ENCODE measurements around the gene CISD3. TPM values are rescaled to one million over a fixed set of nuclear protein-coding genes. Genes with fewer than 3 reads are reported as not detected.

The CISD3 gene
- total RNA-seq, 1 experiment from 2014 or later = 6.6 TPM

GRCh38 chr17:38739305-38739704, 9.2 kb downstream of the CISD3 start:
- Histone ChIP-seq H3K4me1 (ENCODE audit: insufficient read depth, low read length, poor library complexity, severe bottlenecking) (peaks cover 5% of the 10 kb centered on the region), H3K4me3 (ENCODE audit: low read depth, low read length, poor library complexity, severe bottlenecking) (no peak overlapping the region), H3K27me3 (replicated peaks; ENCODE audit: insufficient read depth, low read depth, low read length, poor library complexity) (no peaks in the 10 kb centered on the region), H3K9me3 (ENCODE audit: low read depth, low read length, poor library complexity, severe bottlenecking) (no peaks in the 10 kb centered on the region), H3K27ac (ENCODE audit: low read depth, low read length, poor library complexity, severe bottlenecking) (no peak overlapping the region), H3K36me3 (ENCODE audit: insufficient read depth, low read length, poor library complexity, severe bottlenecking) (peaks cover 3% of the 10 kb centered on the region)
- DNase-seq (ENCODE audit: low spot score) = no peak
- ChIA-PET CTCF (no interaction called here), POLR2A (ENCODE audit: low non-redundant PET) (no interaction called here)
- BruUV-seq (replicated peaks) = no TSS peak
- TF ChIP-seq EZH2 (IDR thresholded peaks at IDR 0.05; ENCODE audit: borderline replicate concordance, low read depth, low read length, poor library complexity, severe bottlenecking) = no peak
- TF ChIP-seq CTCF (conservative IDR thresholded peaks at IDR 0.05; ENCODE audit: low read depth, low read length) = no peak
- intact Hi-C loops (cut with micrococcal nuclease; ENCODE audit: unreplicated experiment) = no loop called here

DNA sequence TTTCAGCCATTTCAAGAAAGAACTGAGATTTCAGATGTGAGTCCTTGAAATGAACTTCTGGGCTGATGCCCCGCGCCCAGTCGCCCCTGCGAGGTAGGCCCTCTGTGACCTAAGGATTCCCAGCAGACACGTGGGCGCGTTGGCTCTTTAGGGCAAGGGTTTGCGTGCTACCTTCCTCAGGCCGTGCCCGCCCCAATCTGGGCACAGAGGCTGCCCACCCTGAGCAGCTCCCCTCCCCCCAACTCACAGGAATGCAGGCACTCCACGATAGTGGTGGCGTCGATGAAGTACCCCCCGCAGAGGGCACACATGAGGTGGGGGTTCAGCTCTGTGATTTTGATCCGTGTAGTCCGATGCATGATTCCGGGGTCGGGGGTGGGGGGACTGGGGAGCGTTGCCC, 9.9 kb downstream of the CISD3 start:
- Histone ChIP-seq H3K4me3 (ENCODE audit: low read depth, low read length, poor library complexity, severe bottlenecking) (no peak overlapping the region), H3K36me3 (ENCODE audit: insufficient read depth, low read length, poor library complexity, severe bottlenecking) (peaks cover 3% of the 10 kb centered on the region), H3K4me1 (ENCODE audit: insufficient read depth, low read length, poor library complexity, severe bottlenecking) (peaks cover 5% of the 10 kb centered on the region), H3K9me3 (ENCODE audit: low read depth, low read length, poor library complexity, severe bottlenecking) (no peaks in the 10 kb centered on the region), H3K27me3 (replicated peaks; ENCODE audit: insufficient read depth, low read depth, low read length, poor library complexity) (no peaks in the 10 kb centered on the region), H3K27ac (ENCODE audit: low read depth, low read length, poor library complexity, severe bottlenecking) (no peak overlapping the region)
- BruUV-seq (replicated peaks) = no TSS peak
- DNase-seq (ENCODE audit: low spot score) = no peak
- intact Hi-C loops (cut with micrococcal nuclease; ENCODE audit: unreplicated experiment) = no loop called here
- ChIA-PET CTCF (interaction anchor here (0.5 kb wide), 1 partner anchor 341 kb away, joined by 4 read pairs; no protein-coding TSS in a partner anchor), POLR2A (ENCODE audit: low non-redundant PET) (no interaction called here)
- TF ChIP-seq EZH2 (IDR thresholded peaks at IDR 0.05; ENCODE audit: borderline replicate concordance, low read depth, low read length, poor library complexity, severe bottlenecking) (no peak), CTCF (conservative IDR thresholded peaks at IDR 0.05; ENCODE audit: low read depth, low read length) (no peak)

- TF ChIP-seq CTCF (conservative IDR thresholded peaks at IDR 0.05; ENCODE audit: low read depth, low read length) (no peak), EZH2 (IDR thresholded peaks at IDR 0.05; ENCODE audit: borderline replicate concordance, low read depth, low read length, poor library complexity, severe bottlenecking) (no peak)
- ChIA-PET POLR2A (ENCODE audit: low non-redundant PET) (no interaction called here), CTCF (no interaction called here)
- Histone ChIP-seq H3K4me3 (ENCODE audit: low read depth, low read length, poor library complexity, severe bottlenecking) (no peak overlapping the region), H3K27me3 (replicated peaks; ENCODE audit: insufficient read depth, low read depth, low read length, poor library complexity) (no peaks in the 10 kb centered on the region), H3K36me3 (ENCODE audit: insufficient read depth, low read length, poor library complexity, severe bottlenecking) (peaks cover 3% of the 10 kb centered on the region), H3K9me3 (ENCODE audit: low read depth, low read length, poor library complexity, severe bottlenecking) (no peaks in the 10 kb centered on the region), H3K4me1 (ENCODE audit: insufficient read depth, low read length, poor library complexity, severe bottlenecking) (peaks cover 10% of the 10 kb centered on the region), H3K27ac (ENCODE audit: low read depth, low read length, poor library complexity, severe bottlenecking) (no peak overlapping the region)
- no TSS peak for BruUV-seq (replicated peaks)
- intact Hi-C loops (cut with micrococcal nuclease; ENCODE audit: unreplicated experiment) = no loop called here
- no peak for DNase-seq (ENCODE audit: low spot score)
These were observed 10.7 kb downstream of the CISD3 start for GRCh38 chr17:38740806-38741205.

Measured in A673 (cell line).